Cardiac fibroblast (primary cell): Measurements from ENCODE around the gene ABHD2.
"Not testable (repeated sequence)": the region's sequence is repeated elsewhere in the genome, so short reads cannot be mapped to it uniquely, and the experiment has no call there.

Source experiments
- DNase-seq, 2 donors: peaks; one replicate each; pipeline versions ENCODE4 v3.0.0 to v3.0.0-alpha.2; 2010; ENCODE audit warnings: low read depth in 2 of 2
- H3K4me3 ChIP-seq, 2 donors: replicated peaks in 1 of 2; 1 replicate in 1 of 2; 2 replicates in 1 of 2; pipeline ENCODE4 v1.5.1; 2011; ENCODE audit warnings: low read depth in 2 of 2, low read length in 2 of 2, mild to moderate bottlenecking in 2 of 2, moderate library complexity in 1 of 2
- CTCF ChIP-seq: IDR thresholded peaks from one replicate; pipeline ENCODE4 v1.5.1; 2011; ENCODE audit warnings: low read depth, mild to moderate bottlenecking, low read length, inconsistent platforms

The ABHD2 gene

GRCh38 chr15:89230277-89230676 is 142.0 kb downstream of the ABHD2 start:
- H3K4me3 ChIP-seq, result no peak overlapping the region
- peak; percentile 24 for TF ChIP-seq CTCF
- DNase-seq, result no peak

- no peak for TF ChIP-seq CTCF
- no peak overlapping the region for H3K4me3 ChIP-seq
- DNase-seq, result no peak
These were observed 143.6 kb downstream of the ABHD2 start for GRCh38 chr15:89231832-89232231.

GRCh38 chr15:89239883-89240810 is 151.9 kb downstream of the ABHD2 start:
- not testable (repeated sequence) for DNase-seq, H3K4me3 ChIP-seq

- peak; percentile 53 to 66 for DNase-seq
- no peak for TF ChIP-seq CTCF
- H3K4me3 ChIP-seq, result peak overlapping the region; percentile 70 to 86
These were observed 154.9 kb downstream of the ABHD2 start for GRCh38 chr15:89243046-89243690.

- peak; percentile 93 to 96 for DNase-seq
- H3K4me3 ChIP-seq, result peak within 1 kb of the TSS; percentile 70 to 86
- peak; percentile 38 for TF ChIP-seq CTCF
These were observed 155.7 kb downstream of the ABHD2 start, which contains the start of gene FANCI for GRCh38 chr15:89243691-89244573. Gene FANCI (plus strand): TSS chr15:89243979. CDS start chr15:89247648, 3,669 bp downstream.

GRCh38 chr15:89244574-89244903 is 156.3 kb downstream of the ABHD2 start:
- no peak for DNase-seq
- no peak for TF ChIP-seq CTCF
- peak overlapping the region; percentile 70 to 86 for H3K4me3 ChIP-seq
